Osteoblast (primary cell): ENCODE measurements around the gene MED16. TPM values are rescaled to one million over a fixed set of nuclear protein-coding genes. Genes with fewer than 3 reads are reported as not detected.
A peak's percentile ranks its signal among the peaks of the same experiment; 100 is the strongest.

ENCODE experiments used
- DNase-seq: peaks from one replicate; pipeline ENCODE4 v3.0.0; 2011; ENCODE audit warnings: low spot score, mixed read lengths; ENCODE audit not compliant: insufficient read length; ENCODE audit errors: missing footprints
- H2AFZ ChIP-seq: 2 replicates; pipeline ENCODE4 v1.6.0; 2011; ENCODE audit warnings: mild to moderate bottlenecking, low read length
- H3K27ac ChIP-seq: 2 replicates; pipeline ENCODE4 v1.5.1; 2011; ENCODE audit warnings: mild to moderate bottlenecking, low read depth, low read length, moderate library complexity
- H3K27me3 ChIP-seq: 2 replicates; pipeline ENCODE4 v1.6.0; 2012; ENCODE audit warnings: mild to moderate bottlenecking, control low read depth, inconsistent platforms, low read length, moderate library complexity; ENCODE audit not compliant: insufficient read depth
- H3K36me3 ChIP-seq: 2 replicates; pipeline ENCODE4 v1.5.1; 2011; ENCODE audit warnings: mild to moderate bottlenecking, low read length, control low read depth, moderate library complexity; ENCODE audit not compliant: insufficient read depth
- H3K4me1 ChIP-seq: 2 replicates; pipeline ENCODE4 v1.5.1; 2011; ENCODE audit warnings: mild to moderate bottlenecking, low read length, control low read depth, moderate library complexity; ENCODE audit not compliant: insufficient read depth
- H3K4me2 ChIP-seq: 2 replicates; pipeline ENCODE4 v1.6.0; 2011; ENCODE audit warnings: mild to moderate bottlenecking, low read length; ENCODE audit not compliant: insufficient read depth
- H3K4me3 ChIP-seq: fragments of 200-600 bp; sonication (generic); 3 replicates; pipeline ENCODE4 v1.5.1; 2012; ENCODE audit warnings: mild to moderate bottlenecking, low read length, inconsistent platforms; ENCODE audit not compliant: insufficient read depth
- H3K79me2 ChIP-seq: 2 replicates; pipeline ENCODE4 v1.6.0; 2012; ENCODE audit warnings: mild to moderate bottlenecking, low read length, control low read depth, inconsistent platforms; ENCODE audit not compliant: insufficient read depth
- H3K9me3 ChIP-seq: 2 replicates; pipeline ENCODE4 v1.5.1; 2011; ENCODE audit warnings: low read depth, low read length, control low read depth
- H4K20me1 ChIP-seq: 2 replicates; pipeline ENCODE4 v1.6.0; 2012; ENCODE audit warnings: mild to moderate bottlenecking, low read length, control low read depth; ENCODE audit not compliant: insufficient read depth
- total RNA-seq: library from RNA; depleted of rRNA; stranded (reverse); fragments of >200 nt; gene quantifications from 2 replicates; pipeline ENCODE4 v1.2.3, GENCODE V29; 2012
- TF ChIP-seq, protein P1 (sequence below): IDR thresholded peaks from 2 replicates; pipeline ENCODE4 v1.5.1; 2011; ENCODE audit warnings: mild to moderate bottlenecking, low read depth, low read length, moderate library complexity; ENCODE audit errors: extremely low read depth

MED16 gene
- total RNA-seq, 1 donor = 20.6 TPM

GRCh38 chr19:862581-863314 is 30.2 kb downstream of the MED16 start:
- no peak overlapping the region for H3K4me2 ChIP-seq
- no peaks in the 10 kb centered on the region for H4K20me1 ChIP-seq
- H3K79me2 ChIP-seq = no peaks in the 10 kb centered on the region
- TF ChIP-seq, protein P1, sequence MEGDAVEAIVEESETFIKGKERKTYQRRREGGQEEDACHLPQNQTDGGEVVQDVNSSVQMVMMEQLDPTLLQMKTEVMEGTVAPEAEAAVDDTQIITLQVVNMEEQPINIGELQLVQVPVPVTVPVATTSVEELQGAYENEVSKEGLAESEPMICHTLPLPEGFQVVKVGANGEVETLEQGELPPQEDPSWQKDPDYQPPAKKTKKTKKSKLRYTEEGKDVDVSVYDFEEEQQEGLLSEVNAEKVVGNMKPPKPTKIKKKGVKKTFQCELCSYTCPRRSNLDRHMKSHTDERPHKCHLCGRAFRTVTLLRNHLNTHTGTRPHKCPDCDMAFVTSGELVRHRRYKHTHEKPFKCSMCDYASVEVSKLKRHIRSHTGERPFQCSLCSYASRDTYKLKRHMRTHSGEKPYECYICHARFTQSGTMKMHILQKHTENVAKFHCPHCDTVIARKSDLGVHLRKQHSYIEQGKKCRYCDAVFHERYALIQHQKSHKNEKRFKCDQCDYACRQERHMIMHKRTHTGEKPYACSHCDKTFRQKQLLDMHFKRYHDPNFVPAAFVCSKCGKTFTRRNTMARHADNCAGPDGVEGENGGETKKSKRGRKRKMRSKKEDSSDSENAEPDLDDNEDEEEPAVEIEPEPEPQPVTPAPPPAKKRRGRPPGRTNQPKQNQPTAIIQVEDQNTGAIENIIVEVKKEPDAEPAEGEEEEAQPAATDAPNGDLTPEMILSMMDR = no peak
- H3K27me3 ChIP-seq = peaks cover 11% of the 10 kb centered on the region
- H3K4me3 ChIP-seq = no peak overlapping the region
- H3K4me1 ChIP-seq = peaks cover 3% of the 10 kb centered on the region
- DNase-seq = peak; percentile 96
- peaks cover 6% of the 10 kb centered on the region for H3K36me3 ChIP-seq
- no peak overlapping the region for H2AFZ ChIP-seq
- H3K9me3 ChIP-seq = no peaks in the 10 kb centered on the region
- no peak overlapping the region for H3K27ac ChIP-seq

GRCh38 chr19:861756-862580 is 31.0 kb downstream of the MED16 start:
- Histone ChIP-seq H3K36me3 (no peaks in the 10 kb centered on the region), H3K4me3 (no peak overlapping the region), H3K27ac (no peak overlapping the region), H4K20me1 (no peaks in the 10 kb centered on the region), H3K9me3 (no peaks in the 10 kb centered on the region), H3K4me1 (peaks cover 3% of the 10 kb centered on the region), H3K27me3 (peaks cover 11% of the 10 kb centered on the region), H2AFZ (no peak overlapping the region), H3K79me2 (no peaks in the 10 kb centered on the region), H3K4me2 (no peak overlapping the region)
- peak; percentile 95 for DNase-seq
- TF ChIP-seq, protein P1 = no peak

GRCh38 chr19:861141-861755 is 31.7 kb downstream of the MED16 start:
- H3K4me1 ChIP-seq = peaks cover 3% of the 10 kb centered on the region
- H3K9me3 ChIP-seq = no peaks in the 10 kb centered on the region
- no peak for DNase-seq
- no peak overlapping the region for H3K4me2 ChIP-seq
- no peak overlapping the region for H3K27ac ChIP-seq
- H3K4me3 ChIP-seq = no peak overlapping the region
- H3K27me3 ChIP-seq = peaks cover 11% of the 10 kb centered on the region
- H2AFZ ChIP-seq = no peak overlapping the region
- H3K79me2 ChIP-seq = no peaks in the 10 kb centered on the region
- no peaks in the 10 kb centered on the region for H4K20me1 ChIP-seq
- TF ChIP-seq, protein P1 = no peak
- H3K36me3 ChIP-seq = no peaks in the 10 kb centered on the region
